RWPE2 (cell line): ENCODE results near the gene KY.

Source experiments
- ATAC-seq: fragments of 200-7000 bp; cut with Tn5 transposase; 3 replicates; pipeline ENCODE4 v1.9.1; 2021; ENCODE audit warnings: low read depth
- DNase-seq: peaks from one replicate; pipeline ENCODE4 v3.0.0-alpha.2; 2020; ENCODE audit warnings: low spot score
- H3K27ac ChIP-seq: fragments of 450-650 bp; 2 replicates; pipeline ENCODE4 v1.5.1; 2017; ENCODE audit warnings: mild to moderate bottlenecking; ENCODE audit not compliant: poor library complexity, severe bottlenecking
- H3K27me3 ChIP-seq: fragments of 250-450 bp; sonication (Bioruptor Pico); 2 replicates; pipeline ENCODE4 v1.5.1; 2021; ENCODE audit warnings: mild to moderate bottlenecking, moderate library complexity; ENCODE audit not compliant: insufficient read depth, poor library complexity, severe bottlenecking
- H3K36me3 ChIP-seq: fragments of 250-450 bp; sonication (Bioruptor Pico); 2 replicates; pipeline ENCODE4 v1.5.1; 2020; ENCODE audit warnings: low read depth, mild to moderate bottlenecking, moderate library complexity
- H3K4me1 ChIP-seq: fragments of 250-450 bp; sonication (Bioruptor Pico); 2 replicates; pipeline ENCODE4 v1.5.1; 2021; ENCODE audit warnings: mild to moderate bottlenecking, moderate library complexity; ENCODE audit not compliant: insufficient read depth, poor library complexity, severe bottlenecking
- H3K4me3 ChIP-seq: fragments of 250-450 bp; sonication (Bioruptor Pico); 2 replicates; pipeline ENCODE4 v1.5.1; 2021; ENCODE audit warnings: mild to moderate bottlenecking, moderate library complexity; ENCODE audit not compliant: severe bottlenecking
- H3K9me3 ChIP-seq: fragments of 250-450 bp; sonication (Bioruptor Pico); 2 replicates; pipeline ENCODE4 v1.5.1; 2021; ENCODE audit warnings: mild to moderate bottlenecking, moderate library complexity; ENCODE audit not compliant: severe bottlenecking
- CTCF ChIP-seq: fragments of 450-650 bp; IDR thresholded peaks from one replicate; pipeline ENCODE4 v1.5.1; 2017; ENCODE audit warnings: mild to moderate bottlenecking, moderate library complexity; ENCODE audit not compliant: poor library complexity, severe bottlenecking

Gene KY

DNA sequence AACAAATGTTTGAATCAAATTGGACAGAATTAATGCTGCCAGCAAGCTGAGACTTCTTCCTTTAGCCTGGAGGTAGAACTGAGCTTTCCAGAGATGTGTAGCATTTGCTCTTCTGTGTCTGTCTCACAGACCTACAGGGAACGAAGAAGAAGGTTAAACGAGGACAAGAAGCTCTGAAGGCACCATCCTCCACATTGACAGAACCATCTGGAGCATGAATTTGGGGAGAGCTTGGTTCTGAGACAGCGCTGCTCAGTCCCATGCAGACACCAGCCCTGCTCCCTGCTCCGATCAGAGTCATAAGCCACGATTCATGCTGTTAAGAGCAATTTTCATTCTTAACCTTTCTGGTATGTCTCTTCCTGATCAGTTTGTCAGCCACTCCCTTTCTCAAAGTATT is 7.7 kb upstream of the KY start:
- DNase-seq (no peak), ATAC-seq (no peak)
- no peak for TF ChIP-seq CTCF
- Histone ChIP-seq H3K4me1 (no peaks in the 10 kb centered on the region), H3K27me3 (no peaks in the 10 kb centered on the region), H3K9me3 (no peaks in the 10 kb centered on the region), H3K4me3 (no peak overlapping the region), H3K36me3 (no peaks in the 10 kb centered on the region), H3K27ac (no peak overlapping the region)

DNA sequence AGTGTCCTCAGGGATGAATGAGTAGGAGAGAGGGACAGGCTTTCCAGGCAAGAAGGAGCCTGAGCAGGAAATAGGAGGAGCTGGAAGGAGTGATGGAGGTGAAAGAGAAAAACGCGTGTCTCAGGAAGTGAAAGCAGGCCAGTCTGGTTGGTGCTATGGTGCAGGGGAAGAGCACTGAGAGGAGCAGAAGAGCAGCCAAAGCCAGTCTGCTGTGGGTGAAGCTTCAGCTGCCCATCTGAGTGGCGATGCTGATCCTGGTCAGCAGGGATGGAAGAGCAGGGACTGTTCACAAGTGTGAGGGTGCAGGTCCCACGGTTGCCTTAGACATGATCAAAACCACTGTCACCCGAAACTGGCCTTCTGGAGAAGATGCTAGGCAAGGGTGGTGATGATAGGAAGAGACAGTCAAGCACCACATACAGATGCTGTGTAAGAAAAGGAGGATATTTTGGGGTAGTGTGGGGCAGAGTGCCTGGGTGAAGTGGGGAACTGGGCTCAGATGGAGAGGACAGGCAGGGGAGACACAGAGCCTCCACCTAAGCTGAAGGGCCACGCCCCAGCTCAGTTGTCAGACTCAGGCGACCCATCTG is 5.5 kb upstream of the KY start:
- H3K9me3 ChIP-seq: no peaks in the 10 kb centered on the region
- ATAC-seq (no peak), DNase-seq (no peak)
- H3K27ac ChIP-seq: no peak overlapping the region
- H3K4me1 ChIP-seq: no peaks in the 10 kb centered on the region
- TF ChIP-seq CTCF: no peak
- H3K36me3 ChIP-seq: no peaks in the 10 kb centered on the region
- no peak overlapping the region for H3K4me3 ChIP-seq
- H3K27me3 ChIP-seq: peaks cover 1% of the 10 kb centered on the region

DNA sequence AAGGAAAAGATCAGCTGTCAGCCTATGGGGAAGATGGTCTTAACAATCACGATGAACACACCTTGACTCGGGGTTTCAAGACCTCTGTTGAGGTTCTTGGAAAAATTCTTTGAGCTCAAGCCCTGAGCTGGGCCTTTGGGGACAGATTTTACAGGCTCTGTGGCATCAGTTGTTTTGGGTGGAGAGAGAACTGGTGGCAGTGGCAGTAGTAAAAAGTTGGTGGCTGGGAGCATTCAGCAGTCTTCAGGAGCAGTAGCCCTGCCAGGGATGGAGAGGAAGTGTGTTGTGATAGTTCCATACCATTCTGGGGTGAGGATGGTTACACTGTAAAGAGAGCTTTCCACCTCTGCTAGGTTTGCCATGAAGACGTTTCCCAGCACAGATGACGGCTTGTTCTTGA is 4.9 kb upstream of the KY start:
- no peak for ATAC-seq
- no peak overlapping the region for H3K27ac ChIP-seq

DNA sequence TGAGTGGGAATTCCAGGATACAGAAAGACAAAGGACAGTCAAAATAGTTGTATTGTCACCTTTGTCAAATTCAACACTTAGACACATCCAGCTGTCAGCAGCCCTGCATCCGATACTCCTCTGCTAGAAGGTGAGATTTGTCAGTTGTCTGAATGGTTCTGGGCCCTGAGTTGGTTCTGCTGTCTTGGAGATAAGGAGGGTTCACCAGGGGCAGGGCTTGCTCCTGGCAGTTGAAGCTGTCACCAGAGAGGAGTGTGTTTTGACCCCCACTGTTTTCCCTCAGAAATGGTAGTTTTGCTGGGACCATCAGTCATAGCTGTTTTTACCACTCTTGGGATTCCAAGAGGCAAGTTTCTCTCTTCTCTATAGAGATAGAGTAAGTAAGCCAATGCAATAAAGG is 3.2 kb upstream of the KY start:
- Histone ChIP-seq H3K4me3 (no peak overlapping the region), H3K27ac (no peak overlapping the region), H3K36me3 (no peaks in the 10 kb centered on the region), H3K4me1 (no peaks in the 10 kb centered on the region), H3K27me3 (peaks cover 14% of the 10 kb centered on the region), H3K9me3 (no peaks in the 10 kb centered on the region)
- DNase-seq: no peak
- no peak for ATAC-seq
- no peak for TF ChIP-seq CTCF

More for the DNA sequence above, 4.9 kb upstream of the KY start:
- Histone ChIP-seq H3K36me3 (no peaks in the 10 kb centered on the region), H3K4me3 (no peak overlapping the region), H3K4me1 (no peaks in the 10 kb centered on the region), H3K9me3 (no peaks in the 10 kb centered on the region), H3K27me3 (peaks cover 7% of the 10 kb centered on the region)
- no peak for DNase-seq
- no peak for TF ChIP-seq CTCF

DNA sequence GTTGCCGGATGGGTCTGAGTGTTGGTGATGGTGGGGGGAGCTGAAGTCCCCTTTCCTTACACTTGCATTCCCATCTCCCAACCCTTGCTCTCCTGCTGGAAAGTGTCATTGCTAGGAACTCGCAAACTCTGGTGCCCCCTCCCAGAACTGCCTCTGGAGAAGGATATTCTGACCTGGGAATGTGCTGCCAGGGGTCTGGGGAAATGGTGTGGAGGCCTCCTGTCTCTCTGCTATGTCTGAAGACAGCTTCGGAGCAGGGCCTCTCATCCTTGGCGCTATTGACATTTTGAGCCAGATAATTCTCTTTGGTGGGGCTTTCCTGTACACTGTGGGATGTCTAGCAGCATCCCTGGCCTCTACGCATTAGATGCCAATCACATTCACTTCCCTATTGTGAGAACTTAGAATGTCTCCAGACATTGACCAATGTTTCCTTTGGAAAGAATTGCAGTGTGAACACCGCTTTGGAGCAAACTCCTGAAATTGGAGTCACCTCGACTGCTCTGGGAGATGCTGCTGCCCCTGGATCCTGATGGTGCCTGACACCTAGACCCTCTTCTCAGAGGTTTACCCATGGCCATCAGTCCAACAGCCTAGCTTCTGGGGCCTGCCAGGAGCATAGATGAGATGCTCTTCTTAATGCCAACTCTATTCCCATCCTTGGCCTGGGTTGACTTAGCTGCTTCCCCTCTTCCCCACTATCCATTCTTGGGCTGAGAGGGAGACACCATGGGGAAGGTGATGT is 2.2 kb upstream of the KY start:
- Histone ChIP-seq H3K4me3 (no peak overlapping the region), H3K36me3 (no peaks in the 10 kb centered on the region), H3K27me3 (peaks cover 14% of the 10 kb centered on the region), H3K27ac (no peak overlapping the region), H3K4me1 (no peaks in the 10 kb centered on the region), H3K9me3 (no peaks in the 10 kb centered on the region)
- no peak for DNase-seq
- TF ChIP-seq CTCF: no peak
- no peak for ATAC-seq
